Measurements from ENCODE around the gene TRMT10A. TPM values are rescaled to one million over a fixed set of nuclear protein-coding genes. Genes with fewer than 3 reads are reported as not detected.

Gene TRMT10A
- total and polyA plus RNA-seq, 10 of the 15 experiments (the other 5 are each of a cell fraction or from before 2014, with no cell fraction given), result 4.5 to 13.4 (median 9.2) TPM

- BruUV-seq (replicated peaks), result no TSS peak
- ChIA-PET RAD21 (ENCODE audit: unreplicated experiment) (interaction anchor here (1.2 kb wide), 1 partner anchor 15 kb away, joined by 4 read pairs; the partner anchor contains the start of gene TRMT10A), CTCF (interaction anchor here (0.8 kb wide), 1 partner anchor 47 kb away, joined by 3 read pairs; no protein-coding TSS in a partner anchor), SMC1A (ENCODE audit: uncharacterized antibody, unreplicated experiment) (interaction anchor here (0.8 to 1.3 kb wide), 2 partner anchors 225 to 230 kb away, joined by 3 to 4 read pairs; no protein-coding TSS in a partner anchor), POLR2A (no interaction called here)
- ATAC-seq (no peak), FAIRE-seq (no peak), DNase-seq (ENCODE audit: low read depth, low spot score) (no peak)
- H3K4me2 ChIP-seq (ENCODE audit: control insufficient read depth, insufficient read depth), result no peak overlapping the region
- H3K4me3 ChIP-seq, result no peak overlapping the region
- H3K9ac ChIP-seq (ENCODE audit: control insufficient read depth, insufficient read depth, low read length), result no peak overlapping the region
- peaks cover 7% of the 10 kb centered on the region for H3K4me1 ChIP-seq (ENCODE audit: control insufficient read depth, insufficient read depth, low read length)
- no peaks in the 10 kb centered on the region for H3K27me3 ChIP-seq (replicated peaks in 1 of 2; ENCODE audit: control insufficient read depth in 2 of 2, insufficient read depth in 2 of 2, low read length in 1 of 2)
- in situ Hi-C loops (cut with MboI), result no loop called here
- no peak overlapping the region for H2AFZ ChIP-seq (ENCODE audit: control insufficient read depth, low read depth, low read length)
- H3K36me3 ChIP-seq (ENCODE audit: control insufficient read depth in 2 of 2, insufficient read depth in 2 of 2, low read length in 1 of 2), result no peaks in the 10 kb centered on the region
- WGBS (ENCODE audit: insufficient coverage, insufficient replicate concordance, low lambda C conversion rate, missing lambda C conversion rate), result 51% methylated on average over 2 of the region's 2 CpGs
- H4K20me1 ChIP-seq (ENCODE audit: control insufficient read depth, insufficient read depth), result no peaks in the 10 kb centered on the region
- no peaks in the 10 kb centered on the region for H3K79me2 ChIP-seq (ENCODE audit: control insufficient read depth, insufficient read depth, low read length)
- H3K27ac ChIP-seq (ENCODE audit: control insufficient read depth, insufficient read depth), result no peak overlapping the region
- intact Hi-C loops (cut with micrococcal nuclease; ENCODE audit: unreplicated experiment), result no loop called here
- H3K9me3 ChIP-seq (replicated peaks; ENCODE audit: control insufficient read depth, insufficient read depth, low read length), result no peaks in the 10 kb centered on the region
- no peak for TF ChIP-seq TCF3 (IDR thresholded peaks at IDR 0.05; ENCODE audit: borderline replicate concordance, insufficient read depth, low read depth, low read length)
- no peak for TF ChIP-seq ATF2 (IDR thresholded peaks at IDR 0.05; ENCODE audit: low read length)
- no peak for TF ChIP-seq MLLT1 (IDR thresholded peaks at IDR 0.05)
- no peak for TF ChIP-seq CHD4 (IDR thresholded peaks at IDR 0.05)
- TF ChIP-seq SUPT20H (IDR thresholded peaks at IDR 0.05; ENCODE audit: borderline replicate concordance, control insufficient read depth, low read depth, low read length), result no peak
- TF ChIP-seq MXI1 (IDR thresholded peaks at IDR 0.05; ENCODE audit: low read depth, low read length), result no peak
- TF ChIP-seq CUX1 (IDR thresholded peaks at IDR 0.05; ENCODE audit: insufficient replicate concordance, low read depth, low read length), result no peak
- TF ChIP-seq CREB1 (IDR thresholded peaks at IDR 0.05; ENCODE audit: low read depth), result no peak
- no peak for TF ChIP-seq GABPA (IDR thresholded peaks at IDR 0.05; ENCODE audit: low read depth)
- no peak for TF ChIP-seq ZBTB33 (IDR thresholded peaks at IDR 0.05)
- no peak for TF ChIP-seq EZH2 (IDR thresholded peaks at IDR 0.05; ENCODE audit: borderline replicate concordance, control insufficient read depth, low read depth, low read length)
- no peak for TF ChIP-seq EED (IDR thresholded peaks at IDR 0.05; ENCODE audit: low read depth)
- TF ChIP-seq SMAD1 (IDR thresholded peaks at IDR 0.05; ENCODE audit: low read depth, partially characterized antibody), result no peak
Observed at GRCh38 chr4:99578714-99579113, 14.9 kb upstream of the TRMT10A start.
